ENCODE measurements around the gene TDRD5. TPM values are rescaled to one million over a fixed set of nuclear protein-coding genes. Genes with fewer than 3 reads are reported as not detected.

Gene TDRD5
- polyA plus RNA-seq, 1 donor from 2014 or later = not detected

- H3K36me3 ChIP-seq (ENCODE audit: insufficient read depth, low read length) = no peaks in the 10 kb centered on the region
- no peaks in the 10 kb centered on the region for H3K79me2 ChIP-seq (replicated peaks; ENCODE audit: insufficient read depth, low read length)
- TF ChIP-seq CTCF (IDR thresholded peaks at IDR 0.05; ENCODE audit: poor library complexity, severe bottlenecking) (no peak), MXI1 (conservative IDR thresholded peaks at IDR 0.05; ENCODE audit: poor library complexity, severe bottlenecking) (no peak), POLR2AphosphoS5 (IDR thresholded peaks at IDR 0.05) (no peak), RAD21 (conservative IDR thresholded peaks at IDR 0.05) (no peak)
- H3K4me2 ChIP-seq (ENCODE audit: low read length) = no peak overlapping the region
- H3K27me3 ChIP-seq (ENCODE audit: insufficient read depth, low read depth, low read length) = peaks cover 8% of the 10 kb centered on the region
- no peaks in the 10 kb centered on the region for H3K9me2 ChIP-seq (ENCODE audit: insufficient read depth, low read length)
- no peak overlapping the region for H3K27ac ChIP-seq (ENCODE audit: low read length)
- no peak overlapping the region for H3K4me3 ChIP-seq (ENCODE audit: low read length)
- H3F3A ChIP-seq (ENCODE audit: insufficient read depth, low read length, poor library complexity, severe bottlenecking) = no peaks in the 10 kb centered on the region
- H2AFZ ChIP-seq (ENCODE audit: low read depth, low read length) = no peak overlapping the region
- H3K9me3 ChIP-seq (ENCODE audit: low read length) = no peaks in the 10 kb centered on the region
- H4K20me1 ChIP-seq (ENCODE audit: insufficient read depth) = no peaks in the 10 kb centered on the region
- no peak overlapping the region for H3K9ac ChIP-seq (ENCODE audit: low read length)
These were observed 4.3 kb upstream of the TDRD5 start for GRCh38 chr1:179587336-179587735.

GRCh38 chr1:179588425-179589024 is 3.1 kb upstream of the TDRD5 start:
- Histone ChIP-seq H3K9me3 (ENCODE audit: low read length) (no peaks in the 10 kb centered on the region), H3K4me3 (ENCODE audit: low read length) (no peak overlapping the region), H3F3A (ENCODE audit: insufficient read depth, low read length, poor library complexity, severe bottlenecking) (no peaks in the 10 kb centered on the region), H3K4me2 (ENCODE audit: low read length) (no peak overlapping the region), H3K9ac (ENCODE audit: low read length) (no peak overlapping the region), H2AFZ (ENCODE audit: low read depth, low read length) (no peak overlapping the region), H3K27me3 (ENCODE audit: insufficient read depth, low read depth, low read length) (peaks cover 10% of the 10 kb centered on the region), H3K27ac (ENCODE audit: low read length) (peak overlapping the region; percentile 63), H3K79me2 (replicated peaks; ENCODE audit: insufficient read depth, low read length) (no peaks in the 10 kb centered on the region), H3K36me3 (ENCODE audit: insufficient read depth, low read length) (no peaks in the 10 kb centered on the region), H3K9me2 (ENCODE audit: insufficient read depth, low read length) (no peaks in the 10 kb centered on the region), H4K20me1 (ENCODE audit: insufficient read depth) (no peaks in the 10 kb centered on the region)
- no peak for TF ChIP-seq SMC3 (conservative IDR thresholded peaks at IDR 0.05; ENCODE audit: poor library complexity)
- TF ChIP-seq MXI1 (conservative IDR thresholded peaks at IDR 0.05; ENCODE audit: poor library complexity, severe bottlenecking) = no peak
- no peak for TF ChIP-seq RAD21 (conservative IDR thresholded peaks at IDR 0.05)

GRCh38 chr1:179589509-179589908 is 2.1 kb upstream of the TDRD5 start:
- Histone ChIP-seq H3K79me2 (replicated peaks; ENCODE audit: insufficient read depth, low read length) (no peaks in the 10 kb centered on the region), H2AFZ (ENCODE audit: low read depth, low read length) (no peak overlapping the region), H3K4me3 (ENCODE audit: low read length) (no peak overlapping the region), H3K27ac (ENCODE audit: low read length) (peak overlapping the region; percentile 63), H3K9me2 (ENCODE audit: insufficient read depth, low read length) (no peaks in the 10 kb centered on the region), H3F3A (ENCODE audit: insufficient read depth, low read length, poor library complexity, severe bottlenecking) (no peaks in the 10 kb centered on the region), H4K20me1 (ENCODE audit: insufficient read depth) (no peaks in the 10 kb centered on the region), H3K9me3 (ENCODE audit: low read length) (no peaks in the 10 kb centered on the region), H3K9ac (ENCODE audit: low read length) (no peak overlapping the region), H3K27me3 (ENCODE audit: insufficient read depth, low read depth, low read length) (peaks cover 10% of the 10 kb centered on the region), H3K36me3 (ENCODE audit: insufficient read depth, low read length) (no peaks in the 10 kb centered on the region), H3K4me2 (ENCODE audit: low read length) (no peak overlapping the region)
- TF ChIP-seq CTCF (IDR thresholded peaks at IDR 0.05; ENCODE audit: poor library complexity, severe bottlenecking) (no peak), REST (IDR thresholded peaks at IDR 0.05; ENCODE audit: borderline replicate concordance) (peak; percentile 19), TAF1 (IDR thresholded peaks at IDR 0.05; ENCODE audit: low read depth) (no peak), POLR2AphosphoS5 (IDR thresholded peaks at IDR 0.05) (peak; percentile 61), MXI1 (conservative IDR thresholded peaks at IDR 0.05; ENCODE audit: poor library complexity, severe bottlenecking) (no peak), RAD21 (conservative IDR thresholded peaks at IDR 0.05) (no peak), EP300 (conservative IDR thresholded peaks at IDR 0.05; ENCODE audit: poor library complexity, severe bottlenecking) (peak; percentile 69)
